ENCODE results near the gene PRKG1.

Gene PRKG1

GRCh38 chr10:51772387-51772786, 698.1 kb downstream of the PRKG1 start:
- intact Hi-C loops (cut with DNase I) = no loop called here

GRCh38 chr10:51773681-51774080, 699.4 kb downstream of the PRKG1 start:
- intact Hi-C loops (cut with DNase I) = no loop called here
- no peak for DNase-seq

More at GRCh38 chr10:51772387-51772786, 698.1 kb downstream of the PRKG1 start:
- no peak for DNase-seq

- no peak for DNase-seq
- intact Hi-C loops (cut with DNase I) = no loop called here
Observed at GRCh38 chr10:51783941-51784340, 709.7 kb downstream of the PRKG1 start.

GRCh38 chr10:51786016-51786683, 711.9 kb downstream of the PRKG1 start:
- no peak for DNase-seq
- intact Hi-C loops (cut with DNase I) = no loop called here

GRCh38 chr10:51786684-51787035, 712.4 kb downstream of the PRKG1 start:
- intact Hi-C loops (cut with DNase I) = no loop called here
- DNase-seq = no peak

GRCh38 chr10:51788273-51788672, 714.0 kb downstream of the PRKG1 start:
- DNase-seq = no peak
- intact Hi-C loops (cut with DNase I) = no loop called here

GRCh38 chr10:51789118-51789517, 714.8 kb downstream of the PRKG1 start:
- intact Hi-C loops (cut with DNase I) = no loop called here
- no peak for DNase-seq

GRCh38 chr10:51789903-51790302, 715.6 kb downstream of the PRKG1 start:
- no peak for DNase-seq
- intact Hi-C loops (cut with DNase I) = no loop called here

- intact Hi-C loops (cut with DNase I) = no loop called here
- no peak for DNase-seq
Observed at GRCh38 chr10:51792678-51793077, 718.4 kb downstream of the PRKG1 start.

- no peak for DNase-seq
- intact Hi-C loops (cut with DNase I) = no loop called here
Observed at GRCh38 chr10:51800121-51800520, 725.8 kb downstream of the PRKG1 start.

- DNase-seq = no peak
- intact Hi-C loops (cut with DNase I) = no loop called here
Observed at GRCh38 chr10:51800725-51801424, 726.6 kb downstream of the PRKG1 start.

GRCh38 chr10:51802030-51802429, 727.7 kb downstream of the PRKG1 start:
- intact Hi-C loops (cut with DNase I) = no loop called here
- DNase-seq = no peak

GRCh38 chr10:51804866-51805265, 730.6 kb downstream of the PRKG1 start:
- intact Hi-C loops (cut with DNase I) = no loop called here
- DNase-seq = no peak

- DNase-seq = no peak
- intact Hi-C loops (cut with DNase I) = no loop called here
Observed at GRCh38 chr10:51806079-51806835, 732.0 kb downstream of the PRKG1 start.

GRCh38 chr10:51808187-51808586, 733.9 kb downstream of the PRKG1 start:
- no peak for DNase-seq
- intact Hi-C loops (cut with DNase I) = no loop called here

- intact Hi-C loops (cut with DNase I) = no loop called here
- peak in 3 of 42 donors; percentile 6 to 37 (median 16) for DNase-seq
Observed at GRCh38 chr10:51815723-51816122, 741.4 kb downstream of the PRKG1 start.

- no peak for DNase-seq
- intact Hi-C loops (cut with DNase I) = no loop called here
Observed at GRCh38 chr10:51821045-51821444, 746.8 kb downstream of the PRKG1 start.

GRCh38 chr10:51821745-51822144, 747.5 kb downstream of the PRKG1 start:
- no peak for DNase-seq
- intact Hi-C loops (cut with DNase I) = no loop called here

- intact Hi-C loops (cut with DNase I) = no loop called here
- DNase-seq = peak in 35 of 42 donors; percentile 7 to 84 (median 36)
Observed at GRCh38 chr10:51832652-51833383, 758.5 kb downstream of the PRKG1 start.

- intact Hi-C loops (cut with DNase I) = no loop called here
- DNase-seq = no peak
Observed at GRCh38 chr10:51834548-51834947, 760.3 kb downstream of the PRKG1 start.

Measured in head of caudate nucleus (tissue), 42 donors.